MV-4-11 (cell line): ENCODE data around the gene KYNU.
"Not testable (repeated sequence)": the region's sequence is repeated elsewhere in the genome, so short reads cannot be mapped to it uniquely, and the experiment has no call there.

Source experiments
- DNase-seq: peaks from one replicate; lab custom pipeline; 2025; lab: John Stamatoyannopoulos, UW

KYNU gene

DNA sequence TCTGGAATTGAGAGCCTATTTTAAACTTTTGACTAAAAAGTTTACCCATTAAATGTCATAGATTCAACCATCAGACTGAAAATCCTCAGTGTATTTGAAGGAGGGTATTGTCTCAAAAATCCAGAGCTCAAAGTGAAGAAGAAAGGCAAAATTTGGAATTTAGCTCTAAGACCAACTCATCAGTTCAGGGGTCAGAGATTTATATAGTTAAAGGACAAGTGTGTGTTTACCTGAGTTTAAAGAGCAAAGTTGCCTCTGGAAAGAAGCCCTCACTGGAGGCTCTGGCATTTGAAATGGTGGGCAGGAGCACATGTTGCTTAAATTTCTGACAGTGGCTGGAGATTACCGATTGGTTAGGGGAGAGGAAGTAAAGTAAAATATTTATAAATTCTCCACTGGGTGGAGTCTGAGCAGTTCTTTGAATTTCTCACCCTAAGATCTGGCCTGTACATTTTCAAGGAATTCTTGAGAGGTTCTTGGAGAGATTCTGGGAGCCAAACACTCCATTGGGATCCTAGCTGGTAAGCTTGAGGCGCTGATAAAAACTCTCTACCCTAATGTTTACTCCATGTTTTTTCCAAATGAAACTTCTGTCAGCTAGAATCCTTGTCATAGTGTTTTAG, at the start of gene KYNU:
TSS of gene KYNU (plus strand) at position 449 of the 623 bp plus-strand sequence. CDS start 7,704 bp downstream, outside the sequence.
- DNase-seq = peak; percentile 75

DNA sequence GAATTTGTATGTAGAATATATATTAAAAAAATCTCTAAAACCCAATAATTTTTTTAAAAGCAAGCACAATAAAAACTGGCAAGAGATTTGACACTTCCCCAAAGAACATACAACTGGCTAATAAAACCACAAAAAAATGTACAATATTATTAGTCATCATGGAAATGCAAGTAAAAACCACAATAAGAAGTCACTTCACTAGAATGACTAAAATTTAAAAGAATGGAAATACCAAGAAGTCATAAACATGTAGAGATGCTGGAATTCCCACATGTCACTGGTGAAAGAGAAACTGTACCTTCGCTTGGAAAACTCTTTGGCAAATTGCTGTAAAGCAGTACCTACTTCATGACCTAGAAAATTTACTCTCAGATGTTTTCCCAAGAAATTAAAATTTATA, 43.4 kb upstream of the KYNU start:
- peak; percentile 9 for DNase-seq

DNA sequence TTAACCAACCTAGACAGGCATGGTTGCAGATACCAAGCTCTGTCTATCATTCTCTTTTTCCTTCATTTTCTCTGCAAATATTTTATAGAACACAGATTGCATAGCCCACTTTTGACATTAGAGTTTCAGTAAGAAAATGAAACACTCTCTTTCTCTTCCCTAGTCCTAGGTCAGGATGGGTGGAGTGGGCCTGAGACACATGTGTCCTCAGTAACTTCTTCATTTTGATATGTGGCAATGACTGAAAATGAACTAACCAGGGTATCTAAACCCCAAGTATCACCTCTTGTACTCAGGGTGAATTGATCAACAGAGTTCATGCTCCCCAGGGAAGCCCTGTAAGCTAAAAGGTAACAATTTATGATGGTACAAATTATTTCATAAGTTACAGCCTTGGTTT, 37.0 kb upstream of the KYNU start:
- DNase-seq = peak; percentile 38

DNA sequence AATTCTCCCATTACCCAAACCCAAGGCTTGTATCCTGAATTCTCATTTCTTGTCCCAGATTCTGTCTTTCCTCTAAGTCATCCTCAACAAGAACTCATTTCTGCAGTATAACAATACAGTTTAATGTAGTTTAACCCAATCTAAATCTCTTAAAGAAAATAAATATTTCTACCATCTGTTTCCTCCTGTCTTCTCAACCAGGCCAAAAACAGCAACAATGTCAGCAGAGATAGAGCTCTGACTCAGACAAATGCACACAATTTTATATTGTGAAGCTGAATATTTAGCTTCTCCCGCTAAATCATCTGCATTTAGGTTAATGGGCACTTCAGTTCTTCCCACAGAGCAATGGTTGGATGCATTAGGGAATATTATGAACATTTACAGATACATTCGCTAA, 35.7 kb upstream of the KYNU start:
- DNase-seq = no peak

DNA sequence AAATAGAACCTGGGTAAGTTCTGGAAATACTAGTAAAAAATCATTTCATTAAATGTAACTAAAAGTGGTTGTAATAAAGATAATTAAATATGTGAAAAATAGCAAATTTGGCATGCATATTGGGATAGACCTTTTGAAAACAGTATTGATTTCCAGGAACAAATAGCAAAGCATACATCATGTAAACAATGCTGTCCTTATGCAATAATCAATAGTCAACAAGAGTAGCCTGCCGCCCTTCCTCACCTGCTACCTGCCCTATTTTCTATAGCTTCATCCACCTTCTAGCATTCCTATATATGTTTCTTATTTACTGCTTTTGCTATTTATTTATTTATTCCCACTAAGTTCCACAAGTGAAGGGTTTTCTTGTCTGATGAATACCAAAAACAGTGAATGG, 35.1 kb upstream of the KYNU start:
- no peak for DNase-seq

DNA sequence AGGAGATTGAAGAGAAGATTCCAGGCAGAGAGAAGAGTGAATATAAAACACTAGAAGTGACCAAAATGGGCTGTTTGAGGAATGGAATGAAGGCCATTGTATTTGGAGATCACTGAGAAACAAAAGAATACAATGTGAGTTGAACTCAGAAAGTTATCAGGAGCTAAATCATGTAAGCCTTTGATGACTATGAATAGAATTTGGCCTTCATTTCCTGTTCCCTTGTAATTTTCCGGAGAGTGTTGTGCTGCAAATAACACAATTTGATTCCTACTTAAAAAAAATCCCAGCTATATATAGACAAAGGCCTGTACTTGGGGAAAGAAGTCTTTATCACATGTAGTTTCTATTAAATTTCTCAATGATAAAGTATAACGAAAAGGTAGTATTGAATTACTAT, 33.7 kb upstream of the KYNU start:
- no peak for DNase-seq

DNA sequence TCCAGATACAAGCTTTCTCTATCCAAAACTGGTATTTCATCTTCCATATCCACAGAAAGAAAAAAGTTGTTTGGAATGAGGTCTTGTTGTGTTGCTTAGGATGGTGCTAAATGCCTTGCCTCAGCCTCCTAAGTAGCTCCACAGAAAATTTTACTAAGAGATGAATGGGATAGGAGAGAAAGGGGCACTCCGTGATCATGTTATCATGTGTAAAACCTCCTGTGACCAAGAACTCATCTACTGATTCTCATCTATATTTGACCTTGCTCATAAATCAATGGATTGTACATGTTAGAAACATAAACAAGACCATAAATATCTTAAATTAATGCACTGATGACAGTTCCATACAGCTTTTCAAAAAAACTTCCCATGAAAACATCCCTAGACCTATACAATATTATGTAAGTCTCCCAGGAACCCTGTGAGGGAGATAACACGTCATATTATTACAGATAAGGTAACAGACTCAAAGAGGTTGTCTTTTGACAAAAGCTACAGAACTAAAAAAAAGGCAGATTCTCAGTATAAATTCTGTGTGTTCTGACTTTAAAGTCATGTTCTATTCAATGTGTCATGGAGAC, 29.3 kb upstream of the KYNU start:
- no peak for DNase-seq

DNA sequence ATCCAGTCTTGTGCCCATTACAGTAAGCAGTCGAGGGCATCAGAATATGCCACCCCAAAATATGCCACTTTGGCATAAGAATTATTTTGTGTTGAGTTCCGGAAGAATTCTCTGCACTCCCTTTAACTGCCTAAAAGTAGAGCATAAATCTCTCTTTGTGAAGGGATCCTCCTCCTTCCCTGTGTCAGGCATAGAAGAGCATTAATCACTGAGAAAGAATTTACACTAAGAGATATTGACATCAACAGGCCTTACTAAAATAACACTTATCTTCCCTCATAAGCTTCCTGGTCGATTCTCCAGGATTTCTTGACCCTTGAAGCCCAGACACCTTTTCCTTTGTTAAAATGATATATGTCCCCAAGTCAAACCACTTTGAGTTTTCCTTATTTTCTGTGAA, 27.6 kb upstream of the KYNU start:
- DNase-seq = no peak

DNA sequence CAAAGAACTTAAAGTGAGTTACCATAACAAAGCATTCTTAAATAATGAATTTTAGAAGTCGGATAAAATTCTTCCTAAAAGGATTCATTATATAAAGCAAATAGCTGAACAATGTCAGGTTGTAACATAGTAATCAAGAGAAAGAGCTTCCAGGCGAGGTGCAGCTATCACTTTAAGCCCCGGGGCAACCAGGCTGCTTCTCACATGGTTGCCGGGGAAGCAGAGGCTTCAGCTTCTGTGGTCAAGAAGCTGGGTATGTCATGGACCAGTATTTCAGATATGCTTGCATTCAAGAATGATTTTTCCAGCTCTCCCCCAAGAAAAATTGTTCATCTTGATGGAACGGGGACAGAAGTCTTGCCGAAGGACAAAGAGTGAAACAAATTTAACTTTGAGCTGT, 23.6 kb upstream of the KYNU start:
- no peak for DNase-seq

DNA sequence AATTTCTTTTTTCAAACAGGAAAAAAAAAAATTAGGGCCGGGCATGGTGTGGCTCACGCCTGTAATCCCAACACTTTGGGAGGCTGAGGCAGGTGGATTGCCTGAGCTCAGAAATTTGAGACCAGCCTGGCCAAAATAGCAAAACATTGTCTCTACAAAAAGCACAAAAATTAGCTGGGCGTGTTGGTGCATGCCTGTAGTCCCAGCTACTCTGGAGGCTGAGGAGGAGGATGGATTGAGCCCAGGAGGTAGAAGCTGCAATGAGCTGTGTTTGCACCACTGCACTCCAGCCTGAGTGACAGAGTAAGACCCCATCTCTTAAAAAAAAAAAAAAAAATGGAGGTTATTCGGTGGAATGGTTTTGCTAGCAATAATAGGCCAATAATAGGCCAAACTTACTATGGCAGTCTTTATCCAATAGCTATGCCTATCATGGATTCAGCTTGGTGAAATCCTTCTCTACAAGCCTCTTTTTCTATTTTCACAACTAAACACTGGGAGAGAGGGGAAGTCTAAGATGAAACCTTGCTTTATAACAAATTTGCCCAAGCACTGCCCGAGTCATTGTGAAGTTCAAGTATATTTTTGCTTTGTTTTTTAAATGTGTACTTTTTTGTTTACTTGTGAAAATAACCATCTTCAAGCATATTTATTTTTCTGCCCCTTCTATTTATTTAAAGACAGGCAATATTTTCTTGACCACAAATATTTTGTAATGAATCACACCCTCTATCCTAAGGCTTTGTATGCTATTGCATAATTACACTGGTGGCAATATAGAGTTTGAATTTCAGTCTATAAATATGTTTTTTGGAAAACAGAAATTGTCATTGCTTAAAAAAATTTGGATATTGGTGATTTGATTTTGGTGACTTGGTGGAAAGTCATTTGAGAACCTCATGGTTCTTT, 20.0 kb upstream of the KYNU start:
- peak; percentile 37 for DNase-seq

DNA sequence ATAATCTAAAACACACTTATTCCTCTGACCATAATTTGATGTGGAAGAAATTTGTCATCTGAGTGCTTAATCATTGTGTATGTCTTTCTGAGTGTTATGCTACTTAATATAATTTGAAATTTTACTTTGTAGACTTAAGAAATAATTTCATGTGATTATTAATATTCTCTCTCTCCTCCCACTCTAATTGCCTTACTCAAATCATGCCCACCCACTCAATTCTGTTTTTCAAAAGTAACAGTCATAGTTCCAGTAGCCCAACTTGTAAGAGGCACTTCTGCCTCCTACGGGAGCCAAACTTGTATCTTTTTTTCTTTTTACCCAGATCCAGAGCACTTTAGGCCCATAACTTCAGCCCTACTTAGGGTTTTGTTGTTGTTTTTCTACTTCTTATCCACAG, 18.5 kb upstream of the KYNU start:
- no peak for DNase-seq

DNA sequence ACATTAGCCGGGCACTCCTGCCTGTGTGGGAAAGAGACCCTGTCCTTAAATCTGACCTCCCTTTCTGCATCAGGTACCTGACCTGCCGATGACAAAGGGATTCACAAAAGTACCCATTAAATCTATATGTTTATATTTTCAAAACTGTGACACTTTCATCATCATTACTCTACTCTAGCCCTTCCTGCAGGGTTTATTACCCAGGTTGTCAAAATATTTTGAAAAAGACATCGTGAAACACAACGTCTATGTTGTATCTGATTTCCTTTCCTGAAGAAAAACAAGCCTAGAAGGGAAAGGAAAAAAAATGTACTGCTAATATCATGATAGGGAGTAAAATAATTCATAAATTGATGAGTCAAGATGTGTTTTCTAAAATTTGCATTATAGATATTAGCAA, 15.2 kb upstream of the KYNU start:
- no peak for DNase-seq

DNA sequence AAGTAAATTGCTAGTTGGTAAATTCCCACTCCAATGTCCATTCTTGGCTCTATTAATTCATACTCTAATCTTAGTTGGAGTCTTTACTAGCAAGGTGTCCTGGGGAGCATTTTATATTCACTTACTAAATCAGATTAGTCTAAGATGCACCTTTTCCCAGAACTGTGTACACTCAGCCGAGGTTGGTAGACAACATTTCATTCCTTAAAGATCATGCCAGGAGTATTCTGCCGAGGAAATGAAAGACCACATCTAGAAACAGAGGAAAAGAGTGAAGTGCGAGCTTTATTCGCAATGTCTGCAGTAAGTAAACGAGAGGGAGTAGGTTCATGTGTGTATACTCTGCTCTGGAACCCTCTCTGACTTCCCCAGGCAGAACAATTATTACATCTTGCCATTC, 14.6 kb upstream of the KYNU start:
- no peak for DNase-seq

DNA sequence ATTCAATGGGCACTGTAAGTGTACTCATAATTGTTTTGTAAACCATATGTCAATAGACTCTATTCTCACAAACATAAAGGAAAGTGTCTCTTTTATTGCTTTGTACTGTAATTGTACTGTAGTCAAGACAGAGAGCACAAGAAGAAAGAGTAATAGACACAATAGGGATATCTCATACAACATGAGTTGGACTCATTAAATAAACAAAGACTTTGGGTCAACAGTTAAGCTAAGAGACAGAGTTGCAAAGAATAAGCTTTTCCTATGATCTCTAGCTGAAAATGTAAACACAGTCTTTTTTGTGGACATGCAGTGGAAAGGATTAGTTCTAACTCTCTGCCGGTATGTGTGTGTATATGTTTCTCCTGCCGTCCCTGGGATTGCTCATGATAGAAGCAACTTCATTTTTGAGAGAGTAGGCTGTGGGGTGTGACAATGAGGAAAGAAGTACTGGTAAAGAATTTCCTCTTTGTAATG, 13.9 kb upstream of the KYNU start:
- DNase-seq = no peak

DNA sequence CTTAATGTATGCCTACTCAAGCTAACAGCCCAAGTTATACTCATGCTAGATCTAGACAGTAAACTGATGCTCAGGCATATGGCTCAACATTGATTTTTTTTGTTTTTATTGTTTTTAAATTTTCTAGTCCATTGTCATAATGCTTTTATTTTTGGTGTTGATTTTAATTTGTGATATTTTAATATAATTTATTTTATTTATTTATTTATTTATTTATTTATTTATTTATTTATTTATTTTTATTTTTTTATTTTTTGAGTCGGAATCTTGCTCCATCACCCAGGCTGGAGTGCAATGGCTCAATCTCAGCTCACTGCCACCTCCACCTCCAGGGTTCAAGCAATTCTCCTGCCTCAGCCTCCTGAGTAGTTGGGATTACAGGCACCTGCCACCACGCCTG, 12.9 kb upstream of the KYNU start:
- not testable (repeated sequence) for DNase-seq

DNA sequence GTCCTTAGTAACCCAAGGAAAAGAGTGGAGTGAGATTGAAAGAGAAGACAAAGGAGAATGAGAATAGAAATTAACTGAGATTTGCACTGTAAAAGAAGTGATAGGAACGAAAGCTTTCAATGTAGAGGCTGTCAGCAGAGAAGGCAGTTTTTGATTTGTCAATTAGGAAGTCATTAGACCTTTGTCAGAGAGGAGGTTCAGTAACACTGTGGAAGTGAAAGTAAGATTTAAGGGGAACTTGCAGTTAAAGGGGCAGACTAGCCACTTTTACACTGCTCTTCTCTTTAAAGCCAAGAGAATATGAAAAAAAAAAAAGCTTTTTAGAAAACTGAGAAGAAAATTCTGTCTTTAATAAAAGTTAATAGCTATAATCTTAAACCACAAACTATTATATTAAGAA, 11.5 kb upstream of the KYNU start:
- peak; percentile 89 for DNase-seq

DNA sequence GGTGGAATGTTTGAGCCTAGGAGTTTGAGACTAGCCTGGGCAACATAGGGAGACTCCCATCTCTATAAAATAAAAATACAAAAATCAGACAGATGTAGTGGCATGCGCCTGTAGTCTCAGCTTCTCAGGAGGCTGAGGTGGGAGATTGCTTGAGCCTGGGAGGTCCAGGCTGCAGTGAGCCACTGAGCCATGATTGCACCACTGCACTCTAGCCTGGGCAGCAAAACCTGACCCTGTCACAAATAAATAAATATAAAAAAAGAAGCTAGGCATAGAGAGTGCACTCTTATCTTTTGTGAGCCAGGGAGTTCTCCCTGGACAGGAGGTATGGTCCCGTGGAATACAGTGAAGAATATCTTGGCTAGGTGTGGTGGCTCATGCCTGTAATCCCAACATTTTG, 11.0 kb upstream of the KYNU start:
- DNase-seq = no peak

DNA sequence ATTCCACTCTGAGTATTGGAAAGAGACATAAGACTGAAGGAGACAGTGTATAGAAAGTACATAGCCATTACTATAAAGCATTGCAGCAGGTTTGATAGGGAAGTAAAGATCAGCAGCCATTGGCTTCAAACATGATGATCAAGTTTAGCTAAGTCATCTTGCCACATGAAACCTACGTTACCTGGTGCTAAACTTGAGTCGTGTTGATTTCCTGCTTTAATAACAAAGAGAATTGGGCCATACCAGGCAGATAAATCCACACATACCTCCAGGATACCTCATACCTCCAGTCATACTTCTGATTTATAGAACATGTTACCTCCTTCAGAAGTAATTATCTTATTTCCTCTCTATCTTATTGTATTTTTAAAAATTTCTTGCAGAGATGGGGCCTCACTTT, 10.3 kb upstream of the KYNU start:
- DNase-seq = no peak

DNA sequence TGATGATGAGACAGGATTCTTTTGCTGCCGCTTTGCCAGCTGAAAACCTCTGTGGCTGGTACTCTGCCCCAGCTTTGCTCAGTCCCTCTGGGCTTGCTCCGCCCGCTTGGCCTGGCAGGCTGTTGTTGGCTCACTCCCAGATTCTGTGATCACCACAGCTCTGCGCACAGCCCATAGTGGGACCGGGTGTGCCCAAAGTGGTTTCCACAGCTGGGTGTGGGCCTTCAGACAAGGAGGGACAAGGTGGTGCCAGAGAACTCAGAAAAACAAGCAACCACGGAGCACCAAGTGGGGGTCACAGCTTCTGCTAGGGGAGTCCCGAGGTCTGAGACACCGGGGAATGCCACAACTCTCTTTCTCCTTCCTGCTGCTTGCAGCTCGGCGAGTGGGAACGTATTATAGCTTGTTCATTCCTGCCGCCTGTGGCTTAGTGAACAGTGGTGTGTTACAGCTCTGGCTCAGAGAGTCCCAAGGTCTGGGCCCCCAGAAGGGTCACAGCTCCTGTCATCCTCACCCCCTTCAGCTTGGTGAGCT, 9.2 kb upstream of the KYNU start:
- DNase-seq = peak; percentile 49

DNA sequence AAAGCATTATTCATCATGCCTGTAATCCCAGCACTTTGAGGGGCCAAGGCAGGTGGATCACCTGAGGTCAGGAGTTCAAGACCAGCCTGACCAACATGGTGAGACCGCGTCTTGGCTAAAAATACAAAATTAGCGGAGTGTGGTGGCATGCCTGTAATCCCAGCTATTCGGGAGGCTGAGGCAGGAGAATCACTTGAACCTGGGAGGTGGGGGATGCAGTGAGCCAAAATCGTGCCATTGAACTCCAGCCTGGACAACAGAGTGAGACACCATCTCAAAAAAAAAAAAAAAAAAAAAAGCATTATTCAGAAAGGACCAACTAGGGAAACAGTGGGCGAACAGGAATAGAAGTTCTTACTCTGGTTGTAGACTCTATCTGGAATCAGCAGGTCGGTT, 8.4 kb upstream of the KYNU start:
- not testable (repeated sequence) for DNase-seq

DNA sequence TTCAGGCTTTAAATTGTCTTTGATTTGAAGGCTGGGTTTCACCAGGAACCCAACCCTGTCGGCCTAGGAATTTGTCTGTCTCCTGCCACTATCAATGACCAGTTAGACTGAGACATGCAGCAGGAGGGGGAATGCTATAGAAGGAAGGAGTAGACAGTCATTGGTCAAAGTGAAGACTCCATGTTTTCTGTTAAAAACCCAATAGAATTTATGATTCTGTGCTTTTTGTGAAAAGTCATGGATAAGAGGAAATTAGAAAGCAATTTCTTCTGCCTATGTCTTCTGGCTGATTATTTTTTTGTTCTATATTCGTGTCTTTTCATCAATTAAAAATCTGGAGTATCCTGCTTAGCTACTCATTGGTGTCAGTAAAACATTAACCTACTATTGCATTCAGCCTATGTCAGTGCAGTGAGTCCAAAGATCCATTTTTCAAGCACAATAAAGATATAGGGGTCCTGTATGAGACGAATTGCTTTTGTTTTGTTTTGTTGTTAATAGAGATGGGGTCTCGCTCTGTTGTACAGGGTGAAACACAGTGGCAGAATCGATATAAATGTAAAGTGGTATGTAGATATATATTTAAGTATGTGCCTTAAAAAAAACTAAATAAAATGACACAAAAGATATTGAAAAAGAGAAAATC, 7.9 kb upstream of the KYNU start:
- DNase-seq = no peak

DNA sequence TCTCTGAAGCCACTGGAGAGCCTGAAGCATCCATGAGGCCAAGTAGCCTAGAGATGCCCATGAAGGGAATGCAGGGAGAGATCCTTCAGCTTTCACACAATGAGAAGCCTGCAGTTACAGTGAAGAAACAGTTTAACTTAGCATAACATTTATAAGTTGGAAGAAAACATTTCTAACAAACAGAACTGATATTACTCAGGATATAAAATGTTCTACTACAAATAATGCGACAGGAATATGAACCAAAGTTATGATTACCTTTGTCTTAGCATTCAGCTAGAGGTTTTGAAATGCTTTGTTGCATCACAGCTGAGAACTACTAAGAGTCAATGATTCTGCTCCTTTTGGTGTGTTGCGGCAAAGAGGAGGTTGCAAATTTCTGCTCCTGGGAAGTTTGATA, 6.9 kb upstream of the KYNU start:
- no peak for DNase-seq
